Measurements from ENCODE around the gene CTRL. TPM values are rescaled to one million over a fixed set of nuclear protein-coding genes. Genes with fewer than 3 reads are reported as not detected.

CTRL gene
- polyA plus RNA-seq, 1 of the 3 experiments (the other 2 are of a cell fraction): 1.9 TPM

- Histone ChIP-seq H3K9me3 (no peaks in the 10 kb centered on the region), H3K4me3 (ENCODE audit: low read depth in 2 of 2, low read length in 1 of 2) (no peak overlapping the region; a peak in 1 of 4 replicates), H3K9me2 (no peaks in the 10 kb centered on the region), H4K20me1 (ENCODE audit: insufficient read depth) (peaks cover 13% of the 10 kb centered on the region), H3K79me2 (ENCODE audit: insufficient read depth) (no peaks in the 10 kb centered on the region), H3K4me1 (ENCODE audit: control insufficient read depth in 1 of 2, insufficient read depth in 2 of 2, low read depth in 1 of 2, low read length in 1 of 2) (peaks cover 0 to 2% of the 10 kb centered on the region in 2 experiments; a peak in 1 of 4 replicates), H3K27ac (ENCODE audit: low read depth in 2 of 2, low read length in 1 of 2) (no peak overlapping the region), H3K36me3 (replicated peaks in 1 of 2; ENCODE audit: control insufficient read depth in 1 of 2, insufficient read depth in 2 of 2, low read length in 1 of 2) (peaks cover 0 to 43% of the 10 kb centered on the region in 2 experiments), H3F3A (replicated peaks; ENCODE audit: insufficient read depth) (no peaks in the 10 kb centered on the region), H2AFZ (ENCODE audit: low read depth) (no peak overlapping the region), H3K4me2 (no peak overlapping the region), H3K9ac (no peak overlapping the region), H3K27me3 (ENCODE audit: insufficient read depth) (no peaks in the 10 kb centered on the region)
- DNase-seq: peak; percentile 90
- 13% methylated on average over 6 of the region's 16 CpGs for WGBS (ENCODE audit: low lambda C conversion rate)
- ChIA-PET CTCF (interaction anchor here (0.6 to 28.1 kb wide), 27 partner anchors 8 to 1984 kb away, joined by 3 to 564 read pairs (median 5); partner anchors contain the start of genes CENPT, EDC4, NRN1L and PSKH1), POLR2A (interaction anchor here (1.3 kb wide), 1 partner anchor 45 kb away, joined by 5 read pairs; the partner anchor contains the start of gene NRN1L)
- TF ChIP-seq SMC3 (IDR thresholded peaks at IDR 0.05; ENCODE audit: low read depth, low read length) (peak; percentile 96), CTCF (IDR thresholded peaks at IDR 0.05) (peak; percentile 86), RAD21 (IDR thresholded peaks at IDR 0.05; ENCODE audit: low read length) (peak; percentile 91), PBX3 (IDR thresholded peaks at IDR 0.05) (no peak), NRF1 (IDR thresholded peaks at IDR 0.05; ENCODE audit: low read depth, low read length) (no peak), NFIC (IDR thresholded peaks at IDR 0.05; ENCODE audit: borderline replicate concordance) (no peak)
Observed at GRCh38 chr16:67928561-67929364, 2.9 kb downstream of the CTRL start.

GRCh38 chr16:67928147-67928546 is 3.5 kb downstream of the CTRL start:
- Histone ChIP-seq H2AFZ (ENCODE audit: low read depth) (no peak overlapping the region), H3K9me3 (no peaks in the 10 kb centered on the region), H3K4me2 (no peak overlapping the region), H4K20me1 (ENCODE audit: insufficient read depth) (peaks cover 13% of the 10 kb centered on the region), H3K27me3 (ENCODE audit: insufficient read depth) (no peaks in the 10 kb centered on the region), H3F3A (replicated peaks; ENCODE audit: insufficient read depth) (no peaks in the 10 kb centered on the region), H3K4me1 (ENCODE audit: control insufficient read depth in 1 of 2, insufficient read depth in 2 of 2, low read depth in 1 of 2, low read length in 1 of 2) (peaks cover 0 to 4% of the 10 kb centered on the region in 2 experiments; a peak in 1 of 4 replicates), H3K4me3 (ENCODE audit: low read depth in 2 of 2, low read length in 1 of 2) (no peak overlapping the region; a peak in 1 of 4 replicates), H3K27ac (ENCODE audit: low read depth in 2 of 2, low read length in 1 of 2) (no peak overlapping the region), H3K79me2 (ENCODE audit: insufficient read depth) (no peaks in the 10 kb centered on the region), H3K9me2 (no peaks in the 10 kb centered on the region), H3K9ac (no peak overlapping the region), H3K36me3 (replicated peaks in 1 of 2; ENCODE audit: control insufficient read depth in 1 of 2, insufficient read depth in 2 of 2, low read length in 1 of 2) (peaks cover 0 to 44% of the 10 kb centered on the region in 2 experiments)
- 56% methylated on average over 4 of the region's 7 CpGs for WGBS (ENCODE audit: low lambda C conversion rate)
- DNase-seq: no peak
- CTCF ChIA-PET: interaction anchor here (0.9 to 28.1 kb wide), 21 partner anchors 8 to 407 kb away, joined by 3 to 564 read pairs (median 7); partner anchors contain the start of genes CENPT, EDC4, NRN1L and PSKH1
- POLR2A ChIA-PET: interaction anchor here (1.3 kb wide), 1 partner anchor 44 kb away, joined by 5 read pairs; the partner anchor contains the start of gene NRN1L
- no peak for TF ChIP-seq NRF1 (IDR thresholded peaks at IDR 0.05; ENCODE audit: low read depth, low read length)
- TF ChIP-seq REST (IDR thresholded peaks at IDR 0.05; ENCODE audit: low read depth, low read length): no peak
- TF ChIP-seq GABPA (IDR thresholded peaks at IDR 0.05; ENCODE audit: low read depth): no peak
- TF ChIP-seq MEF2A (IDR thresholded peaks at IDR 0.05; ENCODE audit: borderline replicate concordance, low read depth): no peak
- TF ChIP-seq RAD21 (IDR thresholded peaks at IDR 0.05; ENCODE audit: low read length): no peak
- TF ChIP-seq TCF12 (IDR thresholded peaks at IDR 0.05): no peak
- no peak for TF ChIP-seq FOSL2 (IDR thresholded peaks at IDR 0.05; ENCODE audit: borderline replicate concordance, low read depth)
- no peak for TF ChIP-seq ZBTB33 (IDR thresholded peaks at IDR 0.05; ENCODE audit: borderline replicate concordance, low read depth)
- TF ChIP-seq GATA2 (CRISPR knock-in tag; IDR thresholded peaks at IDR 0.05): no peak
- no peak for TF ChIP-seq MAX (IDR thresholded peaks at IDR 0.05; ENCODE audit: low read depth)
- no peak for TF ChIP-seq RXRA (IDR thresholded peaks at IDR 0.05; ENCODE audit: borderline replicate concordance, low read depth)
- TF ChIP-seq YY1 (IDR thresholded peaks at IDR 0.05; ENCODE audit: low read depth): no peak
- no peak for TF ChIP-seq EZH2phosphoT487 (IDR thresholded peaks at IDR 0.05; ENCODE audit: borderline replicate concordance, low read depth)

Data from SK-N-SH (cell line).